Brain microvascular endothelial cell (primary cell): Measurements from ENCODE around the gene DEFB119.
"Not testable (repeated sequence)": the region's sequence is repeated elsewhere in the genome, so short reads cannot be mapped to it uniquely, and the experiment has no call there.

Experiments
- DNase-seq: peaks from one replicate; pipeline ENCODE4 v3.0.0-alpha.2; 2020
- H3K27ac ChIP-seq: fragments of 250-450 bp; sonication (Bioruptor Pico); 2 replicates; pipeline ENCODE4 v1.5.1; 2020; ENCODE audit warnings: mild to moderate bottlenecking, moderate library complexity
- H3K27me3 ChIP-seq: fragments of 250-450 bp; sonication (Bioruptor Pico); replicated peaks from 2 replicates; pipeline ENCODE4 v1.5.1; 2020; ENCODE audit warnings: mild to moderate bottlenecking
- H3K36me3 ChIP-seq: fragments of 250-450 bp; sonication (Bioruptor Pico); replicated peaks from 2 replicates; pipeline ENCODE4 v1.5.1; 2020; ENCODE audit warnings: mild to moderate bottlenecking
- H3K4me3 ChIP-seq: 2 replicates; pipeline ENCODE4 v1.5.1; 2011; ENCODE audit warnings: low read depth, mild to moderate bottlenecking, control low read depth, low read length, moderate library complexity
- CTCF ChIP-seq: IDR thresholded peaks from 2 replicates; pipeline ENCODE4 v1.5.1; 2011; ENCODE audit warnings: low read depth, mild to moderate bottlenecking, moderate library complexity, low read length, control low read depth, inconsistent platforms; ENCODE audit errors: missing control alignments
- in situ Hi-C: cut with HindIII; loops from 2 replicates; pipeline ENCODE4 v1.10.0; 2017; ENCODE audit warnings: low sequenced_read_pairs, low pct_ligation_motif_present

DEFB119 gene

GRCh38 chr20:31390490-31390889 is at the start of gene DEFB119:
TSS of gene DEFB119 (minus strand) at chr20:31390590. CDS start at chr20:31390483, 107 bp downstream.
- in situ Hi-C loops = no loop called here
- Histone ChIP-seq H3K36me3 (no peaks in the 10 kb centered on the region), H3K27me3 (no peaks in the 10 kb centered on the region), H3K4me3 (no peak within 1 kb of the TSS), H3K27ac (no peak within 1 kb of the TSS)
- no peak for DNase-seq
- TF ChIP-seq CTCF = no peak

GRCh38 chr20:31430568-31431115 is 40.3 kb upstream of the DEFB119 start:
- no peaks in the 10 kb centered on the region for H3K36me3 ChIP-seq
- H3K27me3 ChIP-seq = no peaks in the 10 kb centered on the region
- TF ChIP-seq CTCF = no peak
- in situ Hi-C loops = no loop called here
- H3K4me3 ChIP-seq = no peak overlapping the region
- no peak for DNase-seq
- no peak overlapping the region for H3K27ac ChIP-seq

GRCh38 chr20:31427576-31427975 is 37.2 kb upstream of the DEFB119 start:
- H3K27ac ChIP-seq, H3K27me3 ChIP-seq, H3K36me3 ChIP-seq, DNase-seq, in situ Hi-C loops, H3K4me3 ChIP-seq: not testable (repeated sequence)

GRCh38 chr20:31426891-31427551 is 36.6 kb upstream of the DEFB119 start:
- H3K4me3 ChIP-seq, H3K36me3 ChIP-seq, H3K27me3 ChIP-seq, H3K27ac ChIP-seq, in situ Hi-C loops, DNase-seq: not testable (repeated sequence)

GRCh38 chr20:31425797-31426196 is 35.4 kb upstream of the DEFB119 start:
- Histone ChIP-seq H3K27ac (no peak overlapping the region), H3K36me3 (no peaks in the 10 kb centered on the region), H3K27me3 (no peaks in the 10 kb centered on the region), H3K4me3 (no peak overlapping the region)
- DNase-seq = no peak
- TF ChIP-seq CTCF = no peak
- in situ Hi-C loops = no loop called here

GRCh38 chr20:31418307-31418706 is 27.9 kb upstream of the DEFB119 start:
- Histone ChIP-seq H3K36me3 (no peaks in the 10 kb centered on the region), H3K4me3 (no peak overlapping the region), H3K27me3 (no peaks in the 10 kb centered on the region), H3K27ac (no peak overlapping the region)
- no peak for DNase-seq
- TF ChIP-seq CTCF = no peak
- in situ Hi-C loops = no loop called here

- Histone ChIP-seq H3K36me3 (no peaks in the 10 kb centered on the region), H3K27ac (no peak overlapping the region), H3K4me3 (no peak overlapping the region), H3K27me3 (no peaks in the 10 kb centered on the region)
- no peak for TF ChIP-seq CTCF
- no peak for DNase-seq
- in situ Hi-C loops = no loop called here
Observed at GRCh38 chr20:31415653-31416052, 25.3 kb upstream of the DEFB119 start.
